Upper lobe of left lung (tissue), 6 donors: Measurements from ENCODE around the gene GALNT2. TPM values are rescaled to one million over a fixed set of nuclear protein-coding genes. Genes with fewer than 3 reads are reported as not detected.

Source experiments
- ATAC-seq, 2 donors: fragments of 200-7000 bp; cut with Tn5 transposase; one replicate each; pipeline ENCODE4 v1.9.1; 2022; ENCODE audit warnings: mild to moderate bottlenecking in 2 of 2, moderate library complexity in 2 of 2; ENCODE audit not compliant: low FRiP score in 2 of 2
- DNase-seq, 2 donors: peaks; one replicate each; pipeline ENCODE4 v3.0.0-alpha.2; 2019 to 2020
- H3K27ac ChIP-seq, 4 donors: fragments of 200-600 bp; sonication (generic); one replicate each; pipeline ENCODE4 v1.5.1; 2016 to 2019
- H3K27me3 ChIP-seq, 4 donors: fragments of 200-600 bp; sonication (generic); one replicate each; pipeline ENCODE4 v1.5.1; 2017 to 2019
- H3K36me3 ChIP-seq, 4 donors: fragments of 200-600 bp; sonication (generic); one replicate each; pipeline ENCODE4 v1.5.1; 2016 to 2019
- H3K4me1 ChIP-seq, 4 donors: fragments of 200-600 bp; sonication (generic); one replicate each; pipeline ENCODE4 v1.5.1; 2018 to 2019
- H3K4me3 ChIP-seq, 4 donors: fragments of 200-600 bp; sonication (generic); one replicate each; pipeline ENCODE4 v1.5.1; 2017 to 2019; ENCODE audit warnings: mild to moderate bottlenecking in 2 of 4, moderate library complexity in 1 of 4
- H3K9me3 ChIP-seq, 4 donors: fragments of 200-600 bp; sonication (generic); one replicate each; pipeline ENCODE4 v1.5.1; 2018 to 2019
- EP300 ChIP-seq, 4 donors: sonication (generic); formaldehyde crosslinking; IDR thresholded peaks; one replicate each; pipeline ENCODE4 v1.5.1; 2017; ENCODE audit warnings: antibody characterized with exemption in 4 of 4, control low read depth in 2 of 4
- POLR2A ChIP-seq, 4 donors: fragments of 450-650 bp; IDR thresholded peaks; one replicate each; pipeline ENCODE4 v1.5.1; 2016 to 2017; ENCODE audit warnings: antibody characterized with exemption in 4 of 4, mild to moderate bottlenecking in 2 of 4
- POLR2AphosphoS5 ChIP-seq, 2 donors: sonication (generic); formaldehyde crosslinking; IDR thresholded peaks; one replicate each; pipeline ENCODE4 v1.5.1; 2017; ENCODE audit warnings: antibody characterized with exemption in 2 of 2
- WGBS, 2 donors: methylation state at CpG; one replicate each; pipeline ENCODE4 v1.1.5; 2017 to 2018; 5-methylcytosine and 5-hydroxymethylcytosine counted together
- total RNA-seq, 6 donors: library from RNA; depleted of rRNA in 4 of 6; stranded (reverse); fragments of >200 nt in 4 of 6; gene quantifications; one replicate each; pipeline versions ENCODE4 v1.1.0 to v1.2.1, GENCODE V29; 2016 to 2021
- TF ChIP-seq, protein P1 (sequence below), 6 experiments: fragments of 450-650 bp in 4 of 6; fragments of 200-600 bp in 2 of 6; sonication (generic) in 2 of 6; IDR thresholded peaks; one replicate each; pipeline ENCODE4 v1.5.1; 2016 to 2019; ENCODE audit warnings: antibody characterized with exemption in 6 of 6
- donor health status: DM: no; HTN: no; CAD: no; lungs with moderate emphysema.
- donor health status: DM: no; HTN: yes; CAD: no; lungs with severe emphysema.

The GALNT2 gene
- total RNA-seq, 6 donors from 2014 or later = 51.3 to 62.3 (median 56.2) TPM

DNA sequence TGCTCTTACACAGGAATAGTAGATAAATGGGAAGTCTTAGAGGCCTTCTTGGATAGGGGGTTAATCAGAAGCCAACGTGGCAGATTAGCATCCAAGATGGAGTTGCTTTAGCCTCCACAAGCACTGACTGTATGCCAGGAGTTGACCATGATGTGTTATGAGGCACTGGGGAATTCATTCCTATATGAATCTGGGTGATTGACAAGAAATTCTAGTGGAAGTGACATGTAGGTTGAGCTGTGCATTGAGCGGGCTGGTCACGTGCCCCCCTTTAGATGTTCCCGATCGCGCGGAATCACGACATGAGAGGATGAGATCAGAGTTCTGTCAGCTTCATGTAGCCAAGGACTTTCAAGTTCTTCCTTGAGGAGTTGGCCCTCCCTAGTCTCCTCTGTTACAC lies 31.7 kb downstream of the GALNT2 start:
- H3K27me3 ChIP-seq = no peaks in the 10 kb centered on the region
- WGBS, 2 donors = 98 to 100% methylated on average over 4 to 8 of the region's 8 CpGs
- no peaks in the 10 kb centered on the region for H3K9me3 ChIP-seq
- H3K4me3 ChIP-seq = no peak overlapping the region
- no peak overlapping the region for H3K27ac ChIP-seq
- no peaks in the 10 kb centered on the region for H3K36me3 ChIP-seq
- TF ChIP-seq, protein P1, sequence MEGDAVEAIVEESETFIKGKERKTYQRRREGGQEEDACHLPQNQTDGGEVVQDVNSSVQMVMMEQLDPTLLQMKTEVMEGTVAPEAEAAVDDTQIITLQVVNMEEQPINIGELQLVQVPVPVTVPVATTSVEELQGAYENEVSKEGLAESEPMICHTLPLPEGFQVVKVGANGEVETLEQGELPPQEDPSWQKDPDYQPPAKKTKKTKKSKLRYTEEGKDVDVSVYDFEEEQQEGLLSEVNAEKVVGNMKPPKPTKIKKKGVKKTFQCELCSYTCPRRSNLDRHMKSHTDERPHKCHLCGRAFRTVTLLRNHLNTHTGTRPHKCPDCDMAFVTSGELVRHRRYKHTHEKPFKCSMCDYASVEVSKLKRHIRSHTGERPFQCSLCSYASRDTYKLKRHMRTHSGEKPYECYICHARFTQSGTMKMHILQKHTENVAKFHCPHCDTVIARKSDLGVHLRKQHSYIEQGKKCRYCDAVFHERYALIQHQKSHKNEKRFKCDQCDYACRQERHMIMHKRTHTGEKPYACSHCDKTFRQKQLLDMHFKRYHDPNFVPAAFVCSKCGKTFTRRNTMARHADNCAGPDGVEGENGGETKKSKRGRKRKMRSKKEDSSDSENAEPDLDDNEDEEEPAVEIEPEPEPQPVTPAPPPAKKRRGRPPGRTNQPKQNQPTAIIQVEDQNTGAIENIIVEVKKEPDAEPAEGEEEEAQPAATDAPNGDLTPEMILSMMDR (IDR thresholded peaks at IDR 0.05) = no peak
- TF ChIP-seq POLR2AphosphoS5 (IDR thresholded peaks at IDR 0.05) = no peak
- no peak for TF ChIP-seq EP300 (IDR thresholded peaks at IDR 0.05)
- no peak for TF ChIP-seq POLR2A (IDR thresholded peaks at IDR 0.05)
- ATAC-seq = no peak
- H3K4me1 ChIP-seq = peaks cover 10 to 25% (median 15%) of the 10 kb centered on the region in 4 donors
- no peak for DNase-seq

DNA sequence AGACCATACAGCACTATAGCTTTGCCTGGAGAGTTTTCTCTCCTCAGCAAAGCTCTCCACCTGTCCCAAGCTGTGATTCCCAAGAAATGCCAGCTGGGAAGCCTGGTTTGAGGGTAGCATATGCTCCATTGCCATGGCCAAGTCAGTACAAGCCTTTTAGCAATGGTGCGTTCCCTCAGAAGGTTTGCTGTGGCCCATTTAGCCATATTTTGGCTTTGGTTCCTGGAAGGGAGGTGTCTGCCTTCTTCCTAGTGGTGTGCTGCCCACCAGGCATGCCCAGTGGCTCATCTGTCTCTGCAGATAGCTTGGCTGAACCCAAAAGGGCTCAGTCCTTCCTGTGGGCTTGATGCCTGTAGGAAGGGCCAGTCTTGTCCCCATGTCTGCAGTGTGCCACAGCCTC lies 32.4 kb downstream of the GALNT2 start:
- 100% methylated on average over 1 of the region's 1 CpG; no CpG with 5 or more reads in 1 of the 2 donors for WGBS, 2 donors
- Histone ChIP-seq H3K27ac (no peak overlapping the region), H3K36me3 (no peaks in the 10 kb centered on the region), H3K27me3 (no peaks in the 10 kb centered on the region), H3K4me1 (peaks cover 18 to 33% (median 23%) of the 10 kb centered on the region in 4 donors), H3K4me3 (no peak overlapping the region), H3K9me3 (no peaks in the 10 kb centered on the region)
- ATAC-seq = no peak
- DNase-seq = no peak
- TF ChIP-seq, protein P1 (IDR thresholded peaks at IDR 0.05) = no peak
- TF ChIP-seq POLR2A (IDR thresholded peaks at IDR 0.05) (no peak), EP300 (IDR thresholded peaks at IDR 0.05) (no peak), POLR2AphosphoS5 (IDR thresholded peaks at IDR 0.05) (no peak)

DNA sequence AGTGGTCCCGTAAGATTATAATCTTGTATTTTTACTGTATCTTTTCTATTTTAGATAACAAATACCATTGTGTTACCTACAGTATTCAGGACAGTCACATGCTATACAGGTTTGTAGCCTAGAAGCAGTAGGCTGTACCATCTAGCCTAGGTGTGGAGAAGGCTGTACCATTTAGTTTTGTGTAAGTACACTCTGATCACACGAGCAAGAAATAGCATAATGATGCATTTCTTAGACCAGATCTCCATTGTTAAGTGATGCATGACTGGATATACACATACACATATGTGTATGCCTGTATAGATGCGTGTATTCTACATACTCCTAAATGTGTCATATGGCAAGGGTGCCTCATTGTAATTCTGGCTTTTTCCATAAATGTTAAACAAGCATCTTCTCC lies 33.9 kb downstream of the GALNT2 start:
- DNase-seq (no peak), ATAC-seq (no peak)
- Histone ChIP-seq H3K27me3 (no peaks in the 10 kb centered on the region), H3K36me3 (no peaks in the 10 kb centered on the region), H3K4me1 (peaks cover 33 to 45% (median 37%) of the 10 kb centered on the region in 4 donors), H3K9me3 (no peaks in the 10 kb centered on the region), H3K27ac (peak overlapping the region in 2 of 4 donors; percentile 11 to 16), H3K4me3 (no peak overlapping the region)
- TF ChIP-seq POLR2A (IDR thresholded peaks at IDR 0.05) (no peak), EP300 (IDR thresholded peaks at IDR 0.05) (no peak), POLR2AphosphoS5 (IDR thresholded peaks at IDR 0.05) (no peak)
- TF ChIP-seq, protein P1 (IDR thresholded peaks at IDR 0.05) = no peak
- WGBS, 2 donors = 88 to 94% methylated on average over 3 of the region's 3 CpGs

DNA sequence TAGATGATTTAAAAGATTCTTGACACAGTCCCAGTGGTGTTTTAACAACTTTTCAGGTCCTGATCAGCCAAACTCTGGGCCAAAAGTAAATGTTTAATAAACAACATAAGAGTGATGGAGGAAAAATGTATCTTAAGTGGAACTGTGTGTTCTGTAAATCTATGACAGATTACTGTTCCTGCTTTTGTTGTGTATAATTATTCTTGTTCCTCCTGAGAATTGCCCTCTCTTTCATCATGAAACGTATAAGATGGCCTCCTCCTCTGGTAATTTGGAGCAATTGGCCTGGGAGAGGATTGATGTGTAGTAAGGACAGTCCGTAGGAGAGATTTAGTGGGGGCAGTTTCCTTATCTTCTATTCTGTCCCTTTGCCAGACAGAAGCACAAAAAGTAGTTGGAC lies 34.5 kb downstream of the GALNT2 start:
- H3K36me3 ChIP-seq = no peaks in the 10 kb centered on the region
- H3K4me3 ChIP-seq = no peak overlapping the region
- no peaks in the 10 kb centered on the region for H3K27me3 ChIP-seq
- peak overlapping the region in 2 of 4 donors; percentile 11 for H3K27ac ChIP-seq
- no peak for DNase-seq
- TF ChIP-seq, protein P1 (IDR thresholded peaks at IDR 0.05) = no peak
- TF ChIP-seq POLR2A (IDR thresholded peaks at IDR 0.05) = no peak
- ATAC-seq = no peak
- 41 to 57% methylated on average over 2 of the region's 2 CpGs for WGBS, 2 donors
- peaks cover 39 to 50% (median 43%) of the 10 kb centered on the region in 4 donors for H3K4me1 ChIP-seq
- H3K9me3 ChIP-seq = no peaks in the 10 kb centered on the region

DNA sequence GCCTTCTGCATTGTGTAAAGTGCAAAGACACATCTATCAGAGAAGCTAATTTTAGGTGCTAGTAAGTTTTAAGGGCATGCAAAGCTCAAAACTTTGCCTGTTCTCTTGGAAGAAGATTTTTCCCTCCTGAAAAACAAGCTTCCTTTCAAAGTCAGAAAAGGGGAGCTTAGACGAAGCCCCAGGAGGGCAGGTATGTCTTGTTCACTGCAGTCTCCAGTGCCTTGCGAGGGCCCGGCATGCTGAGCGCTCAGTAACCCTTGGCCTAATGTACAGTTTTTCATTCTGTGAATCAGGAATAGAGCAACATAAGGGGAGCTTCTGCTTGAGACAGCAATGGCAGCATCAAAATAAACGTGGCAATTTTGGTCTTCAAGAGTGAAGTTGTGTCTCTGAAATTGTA lies 35.0 kb downstream of the GALNT2 start:
- peaks cover 42 to 53% (median 45%) of the 10 kb centered on the region in 4 donors for H3K4me1 ChIP-seq
- TF ChIP-seq, protein P1 (IDR thresholded peaks at IDR 0.05) = no peak
- no peak for TF ChIP-seq EP300 (IDR thresholded peaks at IDR 0.05)
- no peak for TF ChIP-seq POLR2A (IDR thresholded peaks at IDR 0.05)
- TF ChIP-seq POLR2AphosphoS5 (IDR thresholded peaks at IDR 0.05) = no peak
- DNase-seq (no peak), ATAC-seq (no peak)
- H3K27ac ChIP-seq = peak overlapping the region in 2 of 4 donors; percentile 11
- WGBS, 2 donors = 92 to 93% methylated on average over 5 of the region's 5 CpGs
- no peak overlapping the region for H3K4me3 ChIP-seq
- no peaks in the 10 kb centered on the region for H3K36me3 ChIP-seq
- H3K27me3 ChIP-seq = no peaks in the 10 kb centered on the region
- H3K9me3 ChIP-seq = no peaks in the 10 kb centered on the region
